ENCODE results near the gene GRHL3. TPM values are rescaled to one million over a fixed set of nuclear protein-coding genes. Genes with fewer than 3 reads are reported as not detected.

Gene GRHL3
- total RNA-seq, 1 experiment from 2014 or later = 8.9 TPM

DNA sequence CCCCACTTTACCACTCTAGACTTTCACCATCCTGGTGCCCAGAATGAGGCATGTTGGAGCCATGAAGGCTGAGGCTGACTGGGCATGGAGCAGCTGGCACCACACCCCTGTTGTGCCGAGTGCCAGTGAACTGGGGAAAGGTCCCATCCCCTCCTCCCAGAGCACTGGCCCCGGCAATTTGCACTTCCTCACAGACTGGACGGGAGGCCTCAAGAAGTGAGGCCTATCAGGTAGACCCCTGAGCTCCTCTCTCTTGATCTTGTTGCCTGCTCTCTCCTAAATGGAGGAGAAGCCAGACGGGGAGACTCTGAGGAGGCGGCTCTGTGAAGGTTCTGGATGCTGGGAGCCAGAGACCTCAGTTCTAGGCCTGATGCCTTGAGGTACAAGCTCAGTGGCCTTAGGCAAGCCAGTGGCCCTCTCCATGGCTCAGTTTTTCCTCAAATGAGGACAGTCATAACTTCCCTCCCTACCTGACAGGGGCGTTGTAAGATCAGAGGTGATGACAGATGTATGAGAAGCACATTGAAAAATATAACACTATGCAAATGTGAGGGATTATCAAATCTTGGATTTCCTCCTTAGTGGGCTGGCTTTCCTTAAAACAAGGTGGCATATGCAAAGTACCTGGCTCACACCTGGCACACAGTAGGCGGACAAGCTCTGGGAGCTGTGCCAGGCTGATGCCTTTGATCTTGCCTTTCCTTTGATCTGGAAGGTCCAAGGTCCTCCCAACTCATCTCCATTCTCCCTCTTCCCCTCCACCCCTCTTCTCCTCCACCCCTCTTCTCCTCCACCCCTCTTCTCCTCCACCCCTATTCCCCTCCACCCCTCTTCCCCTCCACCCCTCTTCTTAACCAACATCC is 6.7 kb downstream of the GRHL3 start:
- Mint-ChIP-seq H3K4me1 (ENCODE audit: insufficient read depth, unreplicated experiment) (peaks cover 37% of the 10 kb centered on the region), H3K9me3 (ENCODE audit: unreplicated experiment) (no peaks in the 10 kb centered on the region), H3K27ac (ENCODE audit: low read depth, unreplicated experiment) (no peak overlapping the region), H3K4me3 (ENCODE audit: unreplicated experiment) (no peak overlapping the region), H3K36me3 (ENCODE audit: insufficient read depth, unreplicated experiment) (no peaks in the 10 kb centered on the region), H3K27me3 (ENCODE audit: insufficient read depth, unreplicated experiment) (no peaks in the 10 kb centered on the region)
- CTCF ChIA-PET = interaction anchor here (0.6 to 7.0 kb wide), 8 partner anchors 48 to 1004 kb away, joined by 3 to 42 read pairs (median 3); no protein-coding TSS in a partner anchor
- POLR2A ChIA-PET = interaction anchor here (0.6 to 1.2 kb wide), 3 partner anchors 8 to 31 kb away, joined by 3 to 5 read pairs (median 3); no protein-coding TSS in a partner anchor
- DNase-seq (ENCODE audit: unreplicated experiment) = no peak
- intact Hi-C loops (cut with micrococcal nuclease) = no loop called here
- TF ChIP-seq, protein P1, sequence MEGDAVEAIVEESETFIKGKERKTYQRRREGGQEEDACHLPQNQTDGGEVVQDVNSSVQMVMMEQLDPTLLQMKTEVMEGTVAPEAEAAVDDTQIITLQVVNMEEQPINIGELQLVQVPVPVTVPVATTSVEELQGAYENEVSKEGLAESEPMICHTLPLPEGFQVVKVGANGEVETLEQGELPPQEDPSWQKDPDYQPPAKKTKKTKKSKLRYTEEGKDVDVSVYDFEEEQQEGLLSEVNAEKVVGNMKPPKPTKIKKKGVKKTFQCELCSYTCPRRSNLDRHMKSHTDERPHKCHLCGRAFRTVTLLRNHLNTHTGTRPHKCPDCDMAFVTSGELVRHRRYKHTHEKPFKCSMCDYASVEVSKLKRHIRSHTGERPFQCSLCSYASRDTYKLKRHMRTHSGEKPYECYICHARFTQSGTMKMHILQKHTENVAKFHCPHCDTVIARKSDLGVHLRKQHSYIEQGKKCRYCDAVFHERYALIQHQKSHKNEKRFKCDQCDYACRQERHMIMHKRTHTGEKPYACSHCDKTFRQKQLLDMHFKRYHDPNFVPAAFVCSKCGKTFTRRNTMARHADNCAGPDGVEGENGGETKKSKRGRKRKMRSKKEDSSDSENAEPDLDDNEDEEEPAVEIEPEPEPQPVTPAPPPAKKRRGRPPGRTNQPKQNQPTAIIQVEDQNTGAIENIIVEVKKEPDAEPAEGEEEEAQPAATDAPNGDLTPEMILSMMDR (IDR thresholded peaks at IDR 0.05; ENCODE audit: unreplicated experiment) = no peak
- BruUV-seq (replicated peaks) = no TSS peak

DNA sequence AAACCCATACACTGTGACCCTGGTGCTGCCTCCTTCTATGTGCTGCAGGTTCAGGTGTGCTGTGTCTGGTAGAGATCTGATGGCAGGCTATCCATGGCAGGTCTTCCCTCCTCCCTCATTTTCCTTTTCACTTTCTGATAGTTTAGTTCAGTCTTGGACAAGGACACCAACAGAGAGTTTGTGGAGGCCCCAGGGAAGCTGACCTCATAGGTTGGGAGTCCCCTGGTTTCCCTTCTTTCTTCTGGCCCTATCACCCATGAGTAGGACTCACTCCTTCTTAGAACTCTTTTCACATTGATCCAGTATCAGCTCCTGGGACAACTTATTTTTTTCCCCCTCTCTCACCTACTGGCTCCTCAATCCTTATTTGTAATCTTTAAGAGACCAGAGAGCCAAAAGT is 8.3 kb downstream of the GRHL3 start:
- ChIA-PET POLR2A (no interaction called here), CTCF (interaction anchor here (1.0 kb wide), 1 partner anchor 64 kb away, joined by 3 read pairs; no protein-coding TSS in a partner anchor)
- no peak for DNase-seq (ENCODE audit: unreplicated experiment)
- Mint-ChIP-seq H3K36me3 (ENCODE audit: insufficient read depth, unreplicated experiment) (no peaks in the 10 kb centered on the region), H3K27ac (ENCODE audit: low read depth, unreplicated experiment) (no peak overlapping the region), H3K4me1 (ENCODE audit: insufficient read depth, unreplicated experiment) (peaks cover 27% of the 10 kb centered on the region), H3K27me3 (ENCODE audit: insufficient read depth, unreplicated experiment) (no peaks in the 10 kb centered on the region), H3K4me3 (ENCODE audit: unreplicated experiment) (no peak overlapping the region), H3K9me3 (ENCODE audit: unreplicated experiment) (no peaks in the 10 kb centered on the region)
- no TSS peak for BruUV-seq (replicated peaks)
- intact Hi-C loops (cut with micrococcal nuclease) = no loop called here
- TF ChIP-seq, protein P1 (IDR thresholded peaks at IDR 0.05; ENCODE audit: unreplicated experiment) = no peak

DNA sequence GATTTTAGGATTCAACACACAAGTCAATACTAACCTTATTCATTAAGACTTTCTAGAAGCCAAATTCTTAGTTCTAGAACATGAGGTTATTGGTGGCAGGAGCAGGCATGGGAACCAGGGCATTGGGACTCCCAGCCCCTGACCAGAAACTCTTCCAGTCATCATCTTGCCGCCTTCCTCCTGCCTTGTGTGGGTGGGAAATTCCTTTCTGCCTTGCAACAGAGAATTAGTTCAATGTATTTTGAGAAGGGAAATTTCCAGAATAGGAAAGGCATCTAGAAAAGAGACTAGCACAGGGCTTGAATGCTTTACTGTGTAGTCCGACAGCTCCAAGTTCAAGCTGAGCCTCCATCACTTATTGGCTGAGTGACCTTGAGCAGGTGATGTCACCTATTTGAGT is 8.7 kb downstream of the GRHL3 start:
- TF ChIP-seq, protein P1 (IDR thresholded peaks at IDR 0.05; ENCODE audit: unreplicated experiment) = no peak
- Mint-ChIP-seq H3K9me3 (ENCODE audit: unreplicated experiment) (no peaks in the 10 kb centered on the region), H3K4me3 (ENCODE audit: unreplicated experiment) (no peak overlapping the region), H3K4me1 (ENCODE audit: insufficient read depth, unreplicated experiment) (peaks cover 23% of the 10 kb centered on the region), H3K27me3 (ENCODE audit: insufficient read depth, unreplicated experiment) (no peaks in the 10 kb centered on the region), H3K36me3 (ENCODE audit: insufficient read depth, unreplicated experiment) (no peaks in the 10 kb centered on the region), H3K27ac (ENCODE audit: low read depth, unreplicated experiment) (no peak overlapping the region)
- POLR2A ChIA-PET = no interaction called here
- CTCF ChIA-PET = interaction anchor here (1.0 kb wide), 1 partner anchor 64 kb away, joined by 3 read pairs; no protein-coding TSS in a partner anchor
- BruUV-seq (replicated peaks) = no TSS peak
- DNase-seq (ENCODE audit: unreplicated experiment) = no peak
- intact Hi-C loops (cut with micrococcal nuclease) = no loop called here

DNA sequence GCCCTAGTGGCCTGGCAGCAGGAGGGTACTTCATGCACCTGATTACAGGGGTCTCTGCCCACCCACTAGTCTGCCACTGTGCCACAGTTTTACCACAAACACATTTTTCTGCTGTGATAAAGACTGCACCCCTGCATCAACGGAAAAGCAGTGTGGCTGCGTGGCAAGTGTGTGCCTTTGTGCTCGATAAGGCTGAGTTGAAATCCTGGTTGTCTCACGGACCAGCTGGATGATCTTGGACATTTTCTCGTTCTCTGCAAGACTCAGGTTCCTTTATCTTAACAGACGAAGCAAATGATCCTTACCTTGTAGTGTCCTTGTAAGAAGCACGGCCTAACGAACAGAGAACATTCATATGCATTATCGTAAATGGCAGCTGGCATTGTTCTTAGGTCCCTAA is 10.2 kb downstream of the GRHL3 start:
- Mint-ChIP-seq H3K4me3 (ENCODE audit: unreplicated experiment) (no peak overlapping the region), H3K4me1 (ENCODE audit: insufficient read depth, unreplicated experiment) (peaks cover 13% of the 10 kb centered on the region), H3K9me3 (ENCODE audit: unreplicated experiment) (no peaks in the 10 kb centered on the region), H3K36me3 (ENCODE audit: insufficient read depth, unreplicated experiment) (no peaks in the 10 kb centered on the region), H3K27ac (ENCODE audit: low read depth, unreplicated experiment) (no peak overlapping the region), H3K27me3 (ENCODE audit: insufficient read depth, unreplicated experiment) (no peaks in the 10 kb centered on the region)
- TF ChIP-seq, protein P1 (IDR thresholded peaks at IDR 0.05; ENCODE audit: unreplicated experiment) = no peak
- BruUV-seq (replicated peaks) = no TSS peak
- DNase-seq (ENCODE audit: unreplicated experiment) = no peak
- intact Hi-C loops (cut with micrococcal nuclease) = no loop called here
- CTCF ChIA-PET = no interaction called here
- POLR2A ChIA-PET = interaction anchor here (1.3 to 2.0 kb wide), 2 partner anchors 9 to 35 kb away, joined by 3 to 8 read pairs; partner anchors contain the start of gene GRHL3
